Muscle of leg (tissue), 11 donors: ENCODE results near the gene LRRC32. TPM values are rescaled to one million over a fixed set of nuclear protein-coding genes. Genes with fewer than 3 reads are reported as not detected.

Experiments used
- DNase-seq: peaks from one replicate; pipeline ENCODE4 v3.0.0; 2013
- H3K27ac ChIP-seq: one replicate; pipeline ENCODE4 v1.5.1; 2013; ENCODE audit warnings: mild to moderate bottlenecking, low read length, control low read depth
- H3K27me3 ChIP-seq: one replicate; pipeline ENCODE4 v1.6.1; 2013; ENCODE audit warnings: low read length; ENCODE audit not compliant: control insufficient read depth, insufficient read depth
- H3K36me3 ChIP-seq: one replicate; pipeline ENCODE4 v1.6.1; 2013; ENCODE audit warnings: low read length; ENCODE audit not compliant: control insufficient read depth, insufficient read depth
- H3K4me1 ChIP-seq: one replicate; pipeline ENCODE4 v1.6.1; 2013; ENCODE audit warnings: low read length; ENCODE audit not compliant: control insufficient read depth, insufficient read depth
- H3K4me3 ChIP-seq: one replicate; pipeline ENCODE4 v1.5.1; 2013; ENCODE audit warnings: low read length, control low read depth
- H3K9me3 ChIP-seq: replicated peaks from 2 replicates; pipeline ENCODE4 v1.6.1; 2013; ENCODE audit warnings: low read depth, low read length; ENCODE audit not compliant: control insufficient read depth
- WGBS: methylation state at CpG from one replicate; pipeline ENCODE4 v1.1.5; 2013; ENCODE audit warnings: missing lambda C conversion rate; ENCODE audit not compliant: insufficient coverage; 5-methylcytosine and 5-hydroxymethylcytosine counted together
- polyA plus RNA-seq, 8 donors: library from polyadenylated mRNA; unstranded; fragments of 120-200 nt; gene quantifications; one replicate each; pipeline versions ENCODE4 v1.2.1 to v1.2.3, GENCODE V29; 2013; ENCODE audit warnings: inconsistent platforms in 1 of 8, low replicate concordance in 1 of 8; ENCODE audit not compliant: insufficient read length in 8 of 8, insufficient read depth in 1 of 8
- total RNA-seq: library from RNA; stranded (reverse); fragments of 120-200 nt; gene quantifications from one replicate; pipeline ENCODE4 v1.2.4, GENCODE V29; 2013

The LRRC32 gene
- total and polyA plus RNA-seq, 9 donors = 21.8 to 37.5 (median 31.8) TPM

DNA sequence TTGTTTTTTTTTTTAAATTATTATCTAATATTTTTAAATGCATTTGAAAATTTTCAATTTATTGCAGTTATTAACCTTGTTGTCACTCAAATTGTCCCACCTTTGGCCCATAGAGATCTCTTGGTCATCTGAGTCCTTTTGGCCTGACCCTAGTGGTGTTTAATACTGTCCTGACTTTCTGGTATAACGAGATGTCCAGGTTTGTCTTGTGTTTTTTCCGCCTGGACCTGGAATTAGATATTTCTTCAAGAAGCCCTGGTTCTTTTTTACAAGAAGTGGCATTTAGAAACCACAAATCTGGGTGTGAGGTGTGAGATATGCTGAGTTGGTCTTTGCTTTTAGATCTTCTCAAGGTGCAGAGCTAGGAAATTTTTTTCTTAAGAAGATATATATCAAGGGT is 38.1 kb downstream of the LRRC32 start:
- Histone ChIP-seq H3K27me3 (no peaks in the 10 kb centered on the region), H3K9me3 (no peaks in the 10 kb centered on the region), H3K4me3 (no peak overlapping the region), H3K36me3 (no peaks in the 10 kb centered on the region), H3K27ac (no peak overlapping the region), H3K4me1 (peaks cover 40% of the 10 kb centered on the region)
- WGBS = no CpG with 5 or more reads among the region's 2 CpGs
- DNase-seq = no peak

DNA sequence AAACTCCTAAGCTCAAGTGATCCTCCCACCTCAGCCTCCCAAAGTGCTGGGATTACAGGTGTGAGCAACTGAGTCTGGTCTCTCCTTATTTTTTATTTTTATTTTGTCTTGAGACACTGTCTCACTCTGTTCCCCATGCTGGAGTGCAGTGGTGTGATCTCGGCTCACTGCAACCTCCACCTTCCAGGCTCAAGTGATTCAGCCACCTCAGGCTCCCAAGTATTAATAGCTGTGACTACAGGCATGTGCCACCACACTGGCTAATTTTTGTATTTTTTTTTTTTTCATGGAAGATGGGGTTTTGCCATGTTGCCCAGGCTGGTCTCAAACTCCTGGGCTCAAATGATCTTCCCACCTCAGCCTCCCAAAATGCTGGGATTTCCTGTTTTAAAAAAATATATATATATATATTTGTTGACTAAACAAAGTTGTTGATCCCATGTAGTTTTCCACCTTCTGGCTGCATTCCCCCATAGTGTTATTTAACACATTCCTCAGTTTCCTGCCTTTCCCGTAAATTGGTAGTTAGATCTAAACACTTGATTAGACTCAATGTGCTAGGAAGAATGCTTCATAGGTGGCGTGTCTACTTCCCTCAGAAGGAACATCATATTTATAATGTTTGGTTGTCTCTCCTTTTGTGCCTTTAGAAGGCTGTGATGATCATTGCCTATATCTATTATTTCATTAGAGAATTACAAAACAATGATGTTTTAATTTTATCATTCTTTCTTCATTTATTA is 38.8 kb downstream of the LRRC32 start:
- H3K27ac ChIP-seq = peak overlapping the region; percentile 90
- no CpG with 5 or more reads among the region's 3 CpGs for WGBS
- no peaks in the 10 kb centered on the region for H3K27me3 ChIP-seq
- H3K4me1 ChIP-seq = peaks cover 32% of the 10 kb centered on the region
- no peak overlapping the region for H3K4me3 ChIP-seq
- no peaks in the 10 kb centered on the region for H3K36me3 ChIP-seq
- no peak for DNase-seq
- no peaks in the 10 kb centered on the region for H3K9me3 ChIP-seq

DNA sequence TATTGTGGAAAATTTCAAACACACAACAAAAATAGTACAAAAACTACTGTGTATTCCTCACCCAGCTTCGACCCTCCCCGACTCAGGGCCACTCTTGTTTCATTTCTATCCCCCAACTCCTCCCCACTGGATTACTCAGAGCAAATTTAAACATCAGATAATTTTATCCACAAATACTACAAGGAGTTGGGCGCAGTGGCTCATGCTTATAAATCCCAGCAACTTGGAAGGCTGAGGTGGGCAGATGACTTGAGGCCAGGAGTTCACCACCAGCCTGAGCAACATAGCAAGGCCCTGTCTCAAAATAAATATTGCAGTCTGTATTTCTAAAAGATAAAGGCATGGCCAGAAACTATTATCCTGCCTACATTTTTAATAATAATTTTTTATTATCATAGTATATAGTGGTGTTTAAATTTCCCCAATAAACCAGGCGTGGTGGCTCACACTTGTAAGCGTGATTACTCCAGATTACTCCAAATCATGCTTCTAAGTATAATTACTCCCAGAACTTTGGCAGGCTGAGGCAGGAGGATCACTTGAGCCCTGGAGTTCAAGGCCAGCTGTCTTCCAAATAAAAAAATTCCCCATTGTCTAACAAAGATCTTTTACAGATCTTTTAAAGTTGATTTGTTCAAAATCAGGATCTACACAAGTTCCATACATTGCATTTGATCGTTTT is 39.8 kb downstream of the LRRC32 start:
- H3K27ac ChIP-seq = peak overlapping the region; percentile 90
- no peaks in the 10 kb centered on the region for H3K27me3 ChIP-seq
- no peaks in the 10 kb centered on the region for H3K36me3 ChIP-seq
- DNase-seq = peak; percentile 48
- 50% methylated on average over 2 of the region's 6 CpGs for WGBS
- H3K9me3 ChIP-seq = peaks cover 3% of the 10 kb centered on the region
- H3K4me3 ChIP-seq = no peak overlapping the region
- H3K4me1 ChIP-seq = peaks cover 32% of the 10 kb centered on the region

DNA sequence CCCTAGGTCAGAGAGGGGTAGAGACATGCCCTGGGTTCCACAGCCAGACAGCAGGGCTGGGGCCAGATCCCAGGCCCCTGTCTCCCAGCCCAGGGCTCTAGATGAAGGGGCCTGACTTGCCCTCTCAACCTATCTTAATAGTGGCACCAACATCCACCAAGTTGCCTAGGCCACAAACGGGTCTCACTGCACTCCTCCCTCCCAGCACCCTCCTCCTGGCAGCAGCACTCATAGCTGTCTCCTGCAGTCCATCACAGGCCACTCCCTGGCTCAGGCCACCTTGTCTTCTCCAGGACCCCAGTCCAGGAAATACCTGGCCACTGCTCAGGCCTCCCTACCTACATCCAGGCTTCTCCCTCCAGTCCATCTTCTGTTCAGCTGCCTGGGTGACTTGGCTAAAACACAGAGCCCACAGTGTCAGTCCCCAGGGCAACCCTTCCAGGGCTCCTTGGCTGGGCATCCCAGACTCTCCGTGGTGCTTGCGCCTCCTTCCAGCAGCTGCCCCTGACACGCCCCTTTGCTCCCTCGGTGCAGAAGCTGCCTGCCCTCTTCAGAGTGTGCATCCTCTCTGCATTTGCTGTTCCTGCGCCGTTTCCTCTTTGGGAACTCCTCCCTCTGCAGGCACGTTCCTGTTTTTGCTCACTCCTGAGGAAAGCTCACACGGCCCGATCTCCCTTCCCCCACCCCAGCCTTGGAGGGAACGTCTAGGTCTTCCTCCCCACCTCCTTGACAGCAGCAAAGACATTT is 40.5 kb downstream of the LRRC32 start:
- Histone ChIP-seq H3K27me3 (no peaks in the 10 kb centered on the region), H3K36me3 (no peaks in the 10 kb centered on the region), H3K27ac (peak overlapping the region; percentile 90), H3K4me1 (peaks cover 25% of the 10 kb centered on the region), H3K4me3 (no peak overlapping the region), H3K9me3 (peaks cover 6% of the 10 kb centered on the region)
- DNase-seq = peak; percentile 90
- WGBS = 12% methylated on average over 11 of the region's 11 CpGs

- peak; percentile 88 for DNase-seq
- no peaks in the 10 kb centered on the region for H3K36me3 ChIP-seq
- H3K9me3 ChIP-seq = peaks cover 6% of the 10 kb centered on the region
- H3K27ac ChIP-seq = peak overlapping the region; percentile 90
- peaks cover 23% of the 10 kb centered on the region for H3K4me1 ChIP-seq
- H3K4me3 ChIP-seq = no peak overlapping the region
- 58% methylated on average over 10 of the region's 10 CpGs for WGBS
- H3K27me3 ChIP-seq = no peaks in the 10 kb centered on the region
Measured at GRCh38 chr11:76629116-76629852, 41.3 kb downstream of the LRRC32 start.

DNA sequence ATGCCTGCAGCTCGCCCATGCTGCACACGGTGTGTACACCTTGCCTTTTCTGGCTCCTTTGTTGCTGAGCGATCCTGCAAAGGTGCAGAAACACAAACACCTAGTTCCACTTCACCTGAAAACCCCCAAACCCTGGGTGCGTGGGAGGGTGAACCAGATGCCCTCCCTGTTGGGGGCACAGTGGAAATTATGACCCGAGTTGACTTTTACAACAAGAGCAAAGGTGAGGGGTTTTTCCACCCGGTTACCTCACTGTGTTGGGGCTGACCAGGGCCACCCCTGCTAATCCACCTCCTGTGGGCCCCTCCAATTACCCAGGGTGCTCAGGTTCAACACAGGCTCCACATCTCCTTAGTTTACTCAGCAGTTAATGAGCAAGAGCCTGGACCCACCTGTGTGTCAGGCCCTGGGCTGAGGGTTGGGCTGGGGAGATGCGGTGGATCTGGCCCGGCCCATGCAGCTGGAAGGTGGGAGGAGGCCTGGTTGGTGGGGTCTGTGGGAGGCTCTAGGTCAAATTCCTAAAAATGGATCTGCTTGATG is 42.1 kb downstream of the LRRC32 start:
- Histone ChIP-seq H3K9me3 (peaks cover 6% of the 10 kb centered on the region), H3K27me3 (no peaks in the 10 kb centered on the region), H3K4me3 (no peak overlapping the region), H3K36me3 (no peaks in the 10 kb centered on the region), H3K4me1 (peaks cover 22% of the 10 kb centered on the region), H3K27ac (peak overlapping the region; percentile 90)
- 95% methylated on average over 3 of the region's 8 CpGs for WGBS
- no peak for DNase-seq

DNA sequence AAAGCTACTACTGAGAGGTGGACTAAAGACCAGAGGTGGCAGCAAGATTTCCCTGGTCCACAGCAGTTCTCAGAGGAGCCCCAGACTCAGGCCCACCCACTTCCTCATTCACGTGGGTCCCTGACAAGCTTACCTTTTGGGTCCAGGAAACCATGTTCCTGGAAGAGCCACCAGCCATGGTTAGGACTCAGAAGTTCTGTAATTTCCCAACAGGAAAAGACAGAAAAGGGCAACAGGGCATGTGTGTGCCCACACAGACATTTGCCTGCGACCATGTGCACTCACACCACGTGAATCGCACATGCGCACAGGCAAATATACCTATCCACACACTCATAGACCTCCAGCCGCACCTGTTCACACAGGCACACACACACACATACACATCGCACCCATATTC is 42.9 kb downstream of the LRRC32 start:
- H3K36me3 ChIP-seq = no peaks in the 10 kb centered on the region
- no peaks in the 10 kb centered on the region for H3K27me3 ChIP-seq
- no peak for DNase-seq
- peaks cover 24% of the 10 kb centered on the region for H3K4me1 ChIP-seq
- H3K4me3 ChIP-seq = no peak overlapping the region
- 93% methylated on average over 7 of the region's 7 CpGs for WGBS
- H3K27ac ChIP-seq = no peak overlapping the region
- peaks cover 6% of the 10 kb centered on the region for H3K9me3 ChIP-seq

DNA sequence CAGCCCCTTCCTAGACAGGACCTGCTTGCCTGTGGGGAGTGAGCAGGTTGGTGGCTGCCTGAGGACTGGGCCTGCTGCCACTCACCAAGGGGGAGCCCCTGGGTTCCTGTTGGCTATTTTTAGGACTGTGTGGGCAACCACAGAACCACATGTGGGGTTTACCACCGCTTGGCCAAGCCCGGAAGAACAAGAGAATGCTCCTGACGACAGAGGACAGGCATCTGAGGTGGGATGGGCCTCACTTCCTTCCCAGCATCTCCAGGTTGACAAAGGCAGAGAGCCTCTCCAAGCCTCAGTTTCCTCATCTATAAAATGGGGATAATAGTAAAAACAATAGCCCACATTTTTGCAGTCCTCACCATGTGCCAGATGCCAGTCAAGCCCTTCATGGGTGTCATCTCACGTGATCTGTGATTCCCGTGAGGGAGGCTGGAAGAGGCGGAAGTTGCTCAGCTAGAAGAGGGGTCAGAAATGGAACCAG is 43.6 kb downstream of the LRRC32 start:
- Histone ChIP-seq H3K4me3 (no peak overlapping the region), H3K27ac (no peak overlapping the region), H3K4me1 (peaks cover 30% of the 10 kb centered on the region), H3K36me3 (no peaks in the 10 kb centered on the region), H3K27me3 (no peaks in the 10 kb centered on the region), H3K9me3 (peaks cover 6% of the 10 kb centered on the region)
- DNase-seq = no peak
- 85% methylated on average over 5 of the region's 6 CpGs for WGBS

- no peak overlapping the region for H3K27ac ChIP-seq
- peaks cover 27% of the 10 kb centered on the region for H3K4me1 ChIP-seq
- peaks cover 6% of the 10 kb centered on the region for H3K9me3 ChIP-seq
- DNase-seq = no peak
- no peaks in the 10 kb centered on the region for H3K36me3 ChIP-seq
- H3K27me3 ChIP-seq = no peaks in the 10 kb centered on the region
- H3K4me3 ChIP-seq = no peak overlapping the region
- 83% methylated on average over 1 of the region's 3 CpGs for WGBS
Measured at GRCh38 chr11:76626266-76626665, 44.3 kb downstream of the LRRC32 start.
